Hepatocyte (in vitro differentiated cells): ENCODE results near the gene COG4. TPM values are rescaled to one million over a fixed set of nuclear protein-coding genes. Genes with fewer than 3 reads are reported as not detected.

Experiments used
- DNase-seq: peaks from one replicate; pipeline ENCODE4 v3.0.0-alpha.2; 2016; ENCODE audit warnings: low spot score
- H2AFZ ChIP-seq: fragments of 200-600 bp; sonication (generic); 2 replicates; pipeline ENCODE4 v1.6.0; 2016; ENCODE audit warnings: antibody characterized with exemption, mild to moderate bottlenecking
- H3K27ac ChIP-seq: fragments of 200-600 bp; sonication (generic); 2 replicates; pipeline ENCODE4 v1.5.1; 2016; ENCODE audit warnings: mild to moderate bottlenecking
- H3K27me3 ChIP-seq: fragments of 200-600 bp; sonication (generic); 2 replicates; pipeline ENCODE4 v1.6.1; 2016
- H3K36me3 ChIP-seq: fragments of 200-600 bp; sonication (generic); replicated peaks from 2 replicates; pipeline ENCODE4 v1.5.1; 2016; ENCODE audit warnings: low read depth; ENCODE audit not compliant: insufficient read depth
- H3K4me1 ChIP-seq: fragments of 200-600 bp; sonication (generic); 2 replicates; pipeline ENCODE4 v1.5.1; 2016; ENCODE audit warnings: mild to moderate bottlenecking, moderate library complexity; ENCODE audit not compliant: insufficient read depth
- H3K4me2 ChIP-seq: fragments of 200-600 bp; sonication (generic); 2 replicates; pipeline ENCODE4 v1.6.0; 2016
- H3K4me3 ChIP-seq: fragments of 200-600 bp; sonication (generic); 2 replicates; pipeline ENCODE4 v1.5.1; 2016; ENCODE audit warnings: mild to moderate bottlenecking
- H3K79me2 ChIP-seq: fragments of 200-600 bp; sonication (generic); 2 replicates; pipeline ENCODE4 v1.6.0; 2017; ENCODE audit warnings: mild to moderate bottlenecking
- H3K9me2 ChIP-seq: fragments of 200-600 bp; sonication (generic); replicated peaks from 2 replicates; pipeline ENCODE4 v1.6.0; 2017; ENCODE audit warnings: mild to moderate bottlenecking; ENCODE audit not compliant: insufficient read depth
- H3K9me3 ChIP-seq: fragments of 200-600 bp; sonication (generic); 2 replicates; pipeline ENCODE4 v1.5.1; 2016; ENCODE audit warnings: low read depth, mild to moderate bottlenecking
- H4K20me1 ChIP-seq: fragments of 200-600 bp; sonication (generic); 2 replicates; pipeline ENCODE4 v1.6.0; 2016; ENCODE audit warnings: mild to moderate bottlenecking; ENCODE audit not compliant: insufficient read depth, poor library complexity, severe bottlenecking
- CTCF ChIP-seq: fragments of 200-600 bp; sonication (generic); IDR thresholded peaks from 2 replicates; pipeline ENCODE4 v1.5.1; 2016; ENCODE audit warnings: antibody characterized with exemption, mild to moderate bottlenecking; ENCODE audit not compliant: poor library complexity
- EZH2 ChIP-seq: fragments of 200-600 bp; sonication (generic); IDR thresholded peaks from 2 replicates; pipeline ENCODE4 v1.6.1; 2016; ENCODE audit warnings: antibody characterized with exemption, mild to moderate bottlenecking, borderline replicate concordance
- EZH2phosphoT487 ChIP-seq: fragments of 200-600 bp; sonication (generic); IDR thresholded peaks from one replicate; pipeline ENCODE4 v1.6.1; 2018; ENCODE audit warnings: antibody characterized with exemption, mild to moderate bottlenecking, low read depth, moderate library complexity; ENCODE audit not compliant: unreplicated experiment, severe bottlenecking
- WGBS: methylation state at CpG from one replicate; pipeline ENCODE4 v1.1.6; 2016; ENCODE audit warnings: low lambda C conversion rate; ENCODE audit errors: missing lambda C conversion rate; 5-methylcytosine and 5-hydroxymethylcytosine counted together
- polyA plus RNA-seq: library from polyadenylated mRNA; unstranded; fragments of >200 nt; fragmentation: Nextera tagmentation; extraction: Ambion mirVana; gene quantifications from 2 replicates; pipeline ENCODE4 v1.2.1, GENCODE V29; 2016
- total RNA-seq: library from RNA; depleted of rRNA; stranded (reverse); fragments of >200 nt; gene quantifications from 2 replicates; pipeline ENCODE4 v1.2.3, GENCODE V29; 2014

Gene COG4
- total and polyA plus RNA-seq, 2 experiments from 2014 or later = 45.9 to 48.9 TPM

DNA sequence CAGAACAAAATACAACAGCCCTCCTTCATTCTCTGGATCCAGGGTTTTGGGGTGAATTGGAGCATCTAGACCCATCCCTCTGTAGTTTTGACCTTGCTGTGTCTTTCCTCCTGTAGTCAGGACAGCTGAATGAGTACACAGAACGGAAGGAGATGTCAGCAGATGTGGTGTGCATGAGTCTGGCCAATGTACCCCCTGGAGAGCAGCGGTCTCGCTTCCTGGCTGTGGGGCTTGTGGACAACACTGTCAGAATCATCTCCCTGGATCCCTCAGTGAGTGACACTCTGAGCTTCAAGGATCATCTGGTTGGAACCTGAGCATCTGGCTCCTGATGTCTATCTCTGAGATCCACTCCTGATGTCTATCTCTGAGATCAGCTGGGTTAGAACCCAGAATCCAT, 32.7 kb upstream of the COG4 start:
- H3K4me3 ChIP-seq = no peak overlapping the region
- peaks cover 31% of the 10 kb centered on the region for H3K79me2 ChIP-seq
- H3K27me3 ChIP-seq = no peaks in the 10 kb centered on the region
- no peak overlapping the region for H3K4me2 ChIP-seq
- TF ChIP-seq CTCF (no peak), EZH2 (no peak), EZH2phosphoT487 (no peak)
- H4K20me1 ChIP-seq = peaks cover 19% of the 10 kb centered on the region
- no peak overlapping the region for H3K27ac ChIP-seq
- no peaks in the 10 kb centered on the region for H3K9me3 ChIP-seq
- H3K9me2 ChIP-seq = no peaks in the 10 kb centered on the region
- WGBS = 96% methylated on average over 3 of the region's 3 CpGs
- no peak overlapping the region for H2AFZ ChIP-seq
- no peaks in the 10 kb centered on the region for H3K4me1 ChIP-seq
- no peak for DNase-seq
- peaks cover 5% of the 10 kb centered on the region for H3K36me3 ChIP-seq

DNA sequence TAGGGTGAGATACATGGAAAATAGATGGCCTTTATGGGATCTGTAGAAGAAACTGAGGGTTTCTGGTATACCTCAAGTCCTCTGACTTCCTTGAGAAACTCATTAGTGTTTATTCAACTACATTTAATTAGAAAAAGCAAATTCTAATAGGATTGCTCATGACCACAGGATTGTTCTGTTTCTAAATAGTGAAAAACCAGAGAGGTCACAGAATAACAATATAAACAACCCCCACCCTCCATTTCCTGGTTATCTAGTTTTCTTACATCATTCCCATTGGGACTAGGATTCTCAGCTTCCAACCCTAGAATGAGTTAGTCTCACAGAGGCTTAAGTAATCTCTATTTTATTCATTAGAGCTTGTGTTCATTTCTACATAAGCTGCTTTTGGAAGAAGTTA, 30.3 kb upstream of the COG4 start:
- Histone ChIP-seq H3K4me1 (no peaks in the 10 kb centered on the region), H3K4me3 (no peak overlapping the region), H3K27ac (no peak overlapping the region), H4K20me1 (peaks cover 35% of the 10 kb centered on the region), H3K9me3 (no peaks in the 10 kb centered on the region), H3K4me2 (no peak overlapping the region), H3K36me3 (peaks cover 5% of the 10 kb centered on the region), H3K27me3 (no peaks in the 10 kb centered on the region), H3K9me2 (no peaks in the 10 kb centered on the region), H3K79me2 (peaks cover 53% of the 10 kb centered on the region), H2AFZ (no peak overlapping the region)
- no peak for DNase-seq
- TF ChIP-seq CTCF = no peak
- TF ChIP-seq EZH2phosphoT487 = no peak
- TF ChIP-seq EZH2 = no peak

DNA sequence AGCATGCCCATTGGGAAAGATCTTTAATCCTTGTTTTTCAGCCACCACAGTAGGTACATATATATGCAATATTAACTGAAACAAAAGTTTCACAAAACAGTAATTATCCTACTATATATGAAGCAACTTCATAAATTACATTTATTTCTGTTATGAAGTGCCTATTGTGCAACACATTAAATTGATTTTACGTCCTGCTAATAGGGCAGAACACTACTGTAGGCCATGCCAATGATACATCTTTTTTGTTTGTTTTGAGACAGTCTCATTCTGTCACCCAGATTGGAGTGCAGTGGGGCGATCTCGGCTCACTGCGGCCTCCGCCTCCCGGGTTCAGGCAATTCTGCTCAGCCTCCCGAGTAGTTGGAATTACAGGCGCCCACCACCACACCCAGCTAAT, 29.3 kb upstream of the COG4 start:
- H3K36me3 ChIP-seq = peaks cover 3% of the 10 kb centered on the region
- H3K9me3 ChIP-seq = no peaks in the 10 kb centered on the region
- TF ChIP-seq EZH2 (no peak), EZH2phosphoT487 (no peak), CTCF (no peak)
- H3K27ac ChIP-seq = no peak overlapping the region
- DNase-seq = no peak
- 95% methylated on average over 8 of the region's 8 CpGs for WGBS
- peaks cover 60% of the 10 kb centered on the region for H3K79me2 ChIP-seq
- H3K4me2 ChIP-seq = no peak overlapping the region
- H3K4me3 ChIP-seq = no peak overlapping the region
- H3K9me2 ChIP-seq = no peaks in the 10 kb centered on the region
- no peak overlapping the region for H2AFZ ChIP-seq
- H3K27me3 ChIP-seq = no peaks in the 10 kb centered on the region
- no peaks in the 10 kb centered on the region for H3K4me1 ChIP-seq
- H4K20me1 ChIP-seq = peaks cover 35% of the 10 kb centered on the region

GRCh38 chr16:70551788-70552187, 28.4 kb upstream of the COG4 start:
- Histone ChIP-seq H3K4me2 (no peak overlapping the region), H3K9me2 (no peaks in the 10 kb centered on the region)
- TF ChIP-seq EZH2phosphoT487 = no peak
- no peak for TF ChIP-seq EZH2
- no peak for TF ChIP-seq CTCF

More at GRCh38 chr16:70551788-70552187, 28.4 kb upstream of the COG4 start:
- Histone ChIP-seq H2AFZ (no peak overlapping the region), H3K27ac (no peak overlapping the region), H3K27me3 (no peaks in the 10 kb centered on the region), H4K20me1 (peaks cover 35% of the 10 kb centered on the region), H3K9me3 (no peaks in the 10 kb centered on the region), H3K4me3 (no peak overlapping the region), H3K79me2 (peaks cover 62% of the 10 kb centered on the region), H3K4me1 (no peaks in the 10 kb centered on the region), H3K36me3 (no peaks in the 10 kb centered on the region)
- no peak for DNase-seq
- WGBS = 91% methylated on average over 3 of the region's 3 CpGs
